Muscle layer of duodenum (tissue), 2 donors: Measurements from ENCODE around the gene AKIRIN1.

Source experiments
- H3K27ac ChIP-seq: one replicate; pipeline ENCODE4 v1.7.0; 2013; ENCODE audit warnings: mild to moderate bottlenecking, low read length
- H3K27me3 ChIP-seq: one replicate; pipeline ENCODE4 v1.7.0; 2013; ENCODE audit warnings: low read depth, mild to moderate bottlenecking, control low read depth, low read length
- H3K36me3 ChIP-seq, 2 donors: one replicate each; pipeline ENCODE4 v1.7.0; 2013; ENCODE audit warnings: low read length in 2 of 2, control low read depth in 1 of 2, mild to moderate bottlenecking in 1 of 2; ENCODE audit not compliant: insufficient read depth in 2 of 2, control insufficient read depth in 1 of 2
- H3K4me1 ChIP-seq, 2 donors: one replicate each; pipeline ENCODE4 v1.7.0; 2013; ENCODE audit warnings: low read length in 2 of 2, mild to moderate bottlenecking in 2 of 2, control low read depth in 1 of 2, moderate library complexity in 1 of 2; ENCODE audit not compliant: insufficient read depth in 2 of 2, control insufficient read depth in 1 of 2
- H3K4me3 ChIP-seq, 2 donors: one replicate each; pipeline ENCODE4 v1.7.0; 2013; ENCODE audit warnings: low read length in 2 of 2, low read depth in 1 of 2, mild to moderate bottlenecking in 1 of 2
- H3K9me3 ChIP-seq, 2 donors: one replicate each; pipeline ENCODE4 v1.7.0; 2013; ENCODE audit warnings: low read length in 2 of 2, control low read depth in 1 of 2, mild to moderate bottlenecking in 1 of 2; ENCODE audit not compliant: control insufficient read depth in 1 of 2
- donor health status: healthy.

AKIRIN1 gene

DNA sequence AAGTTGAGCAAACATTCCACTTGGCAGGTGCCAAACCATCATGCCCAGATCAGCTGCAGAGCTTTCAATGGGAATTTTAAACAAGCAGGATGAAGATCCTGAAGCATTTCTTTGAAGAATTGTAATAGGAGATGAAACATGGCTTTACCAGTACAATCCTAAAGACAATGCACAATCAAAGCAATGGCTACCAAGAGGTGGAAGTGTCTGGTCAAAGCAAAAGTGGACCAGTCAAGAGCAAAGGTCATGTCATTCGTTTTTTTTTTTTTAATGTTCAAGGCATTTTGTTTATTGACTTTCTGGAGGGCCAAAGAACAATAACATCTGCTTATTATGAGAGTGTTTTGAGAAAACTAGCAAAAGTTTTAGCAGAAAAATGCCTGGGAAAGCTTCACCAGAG is 32.1 kb downstream of the AKIRIN1 start:
- H3K27ac ChIP-seq, result no peak overlapping the region
- peaks cover 0 to 12% of the 10 kb centered on the region in 2 donors for H3K36me3 ChIP-seq
- H3K27me3 ChIP-seq, result no peaks in the 10 kb centered on the region
- no peak overlapping the region for H3K4me3 ChIP-seq
- peaks cover 0 to 16% of the 10 kb centered on the region in 2 donors for H3K4me1 ChIP-seq
- H3K9me3 ChIP-seq, result no peaks in the 10 kb centered on the region

- Histone ChIP-seq H3K27ac (peak within 1 kb of the TSS; percentile 100), H3K36me3 (peaks cover 10 to 22% of the 10 kb centered on the region in 2 donors), H3K4me3 (peak within 1 kb of the TSS; percentile 81 to 96), H3K4me1 (peaks cover 0 to 16% of the 10 kb centered on the region in 2 donors), H3K27me3 (no peaks in the 10 kb centered on the region), H3K9me3 (no peaks in the 10 kb centered on the region)
Measured at GRCh38 chr1:39026051-39026865, 35.2 kb downstream of the AKIRIN1 start, which contains the start of gene NDUFS5. TSS of gene NDUFS5 (plus strand) at chr1:39026350. CDS start at chr1:39028725, 2,375 bp downstream.

DNA sequence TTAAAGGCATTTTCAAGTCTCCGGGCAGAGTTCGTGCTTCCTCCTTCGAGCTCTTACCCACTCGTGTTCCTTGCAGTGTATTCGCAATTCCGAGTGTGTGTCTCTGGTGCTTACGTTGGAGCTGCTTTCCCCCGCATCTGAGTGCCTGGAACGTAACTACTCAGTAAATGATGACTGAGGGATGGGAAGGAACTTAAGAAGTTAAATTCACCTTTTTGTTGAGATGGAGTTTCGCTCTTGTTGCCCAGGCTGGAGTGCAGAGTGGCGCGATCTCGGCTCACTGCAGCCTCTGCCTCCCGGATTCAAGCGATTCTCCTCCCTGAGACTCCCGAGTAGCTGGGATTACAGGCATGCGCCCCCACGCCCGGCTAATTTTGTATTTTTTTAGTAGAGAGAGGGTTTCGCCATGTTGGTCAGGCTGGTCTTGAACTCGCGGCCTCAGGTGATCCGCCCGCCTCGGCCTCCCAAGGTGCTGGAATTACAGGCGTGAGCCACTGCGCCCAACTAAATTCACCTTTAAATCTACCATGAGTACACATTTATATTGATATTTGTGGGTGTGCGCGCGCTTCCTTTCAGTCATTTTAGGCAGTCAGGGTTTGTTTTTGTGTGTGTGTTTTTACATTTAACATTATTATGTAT is 35.9 kb downstream of the AKIRIN1 start:
- peaks cover 0 to 16% of the 10 kb centered on the region in 2 donors for H3K4me1 ChIP-seq
- peak overlapping the region; percentile 100 for H3K27ac ChIP-seq
- peak overlapping the region; percentile 81 to 96 for H3K4me3 ChIP-seq
- no peaks in the 10 kb centered on the region for H3K9me3 ChIP-seq
- peaks cover 15 to 28% of the 10 kb centered on the region in 2 donors for H3K36me3 ChIP-seq
- no peaks in the 10 kb centered on the region for H3K27me3 ChIP-seq

GRCh38 chr1:39034114-39034654 is 43.1 kb downstream of the AKIRIN1 start:
- H3K36me3 ChIP-seq, result peaks cover 26 to 43% of the 10 kb centered on the region in 2 donors
- no peaks in the 10 kb centered on the region for H3K4me1 ChIP-seq
- H3K4me3 ChIP-seq, result no peak overlapping the region
- H3K27ac ChIP-seq, result no peak overlapping the region
- H3K9me3 ChIP-seq, result no peaks in the 10 kb centered on the region
- no peaks in the 10 kb centered on the region for H3K27me3 ChIP-seq

DNA sequence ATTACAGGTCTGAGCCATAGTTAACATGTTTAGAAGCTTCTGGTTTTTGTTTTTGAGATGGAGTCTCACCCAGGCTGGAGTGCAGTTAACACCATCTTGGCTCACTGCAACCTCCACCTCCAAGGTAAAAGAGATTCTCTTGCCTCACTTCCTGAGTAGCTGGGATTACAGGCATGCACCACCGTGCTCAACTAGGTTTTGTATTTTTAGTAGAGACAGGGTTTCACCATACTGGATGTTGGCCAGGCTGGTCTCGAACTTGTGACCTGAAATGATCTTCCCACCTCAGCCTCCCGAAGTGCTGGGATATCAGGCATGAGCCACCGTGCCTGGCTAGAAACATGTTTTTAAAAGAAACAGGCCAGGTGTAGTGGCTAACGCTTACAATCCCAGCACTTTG is 45.6 kb downstream of the AKIRIN1 start:
- no peaks in the 10 kb centered on the region for H3K9me3 ChIP-seq
- peaks cover 16 to 36% of the 10 kb centered on the region in 2 donors for H3K36me3 ChIP-seq
- no peak overlapping the region for H3K27ac ChIP-seq
- no peak overlapping the region for H3K4me3 ChIP-seq
- no peaks in the 10 kb centered on the region for H3K27me3 ChIP-seq
- H3K4me1 ChIP-seq, result no peaks in the 10 kb centered on the region

GRCh38 chr1:39043513-39043912 is 52.4 kb downstream of the AKIRIN1 start:
- no peaks in the 10 kb centered on the region for H3K9me3 ChIP-seq
- no peaks in the 10 kb centered on the region for H3K27me3 ChIP-seq
- H3K4me1 ChIP-seq, result no peaks in the 10 kb centered on the region
- H3K4me3 ChIP-seq, result no peak overlapping the region
- no peak overlapping the region for H3K27ac ChIP-seq
- H3K36me3 ChIP-seq, result peaks cover 3 to 20% of the 10 kb centered on the region in 2 donors

DNA sequence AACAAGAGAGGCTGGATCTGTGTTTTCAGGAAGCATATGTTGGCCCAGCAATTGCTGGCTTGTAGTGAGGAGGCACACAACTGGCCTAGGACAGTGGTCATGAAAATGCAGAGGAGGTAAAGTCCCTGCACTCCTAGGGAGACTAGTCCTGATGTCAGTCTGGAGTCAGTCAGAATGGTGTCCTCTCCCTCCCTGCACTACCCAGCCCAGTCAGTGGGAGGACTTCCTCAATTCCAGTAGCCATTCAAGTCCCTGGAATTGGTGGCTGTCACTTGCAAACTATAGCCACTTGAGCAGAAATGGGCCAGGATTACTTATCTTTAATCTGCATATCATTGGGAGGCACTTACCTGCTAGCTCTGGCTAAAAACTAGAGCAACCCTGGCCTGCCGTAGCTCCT is 53.7 kb downstream of the AKIRIN1 start:
- Histone ChIP-seq H3K27ac (no peak overlapping the region), H3K27me3 (no peaks in the 10 kb centered on the region), H3K36me3 (peaks cover 3 to 20% of the 10 kb centered on the region in 2 donors), H3K4me1 (no peaks in the 10 kb centered on the region), H3K4me3 (no peak overlapping the region), H3K9me3 (no peaks in the 10 kb centered on the region)

DNA sequence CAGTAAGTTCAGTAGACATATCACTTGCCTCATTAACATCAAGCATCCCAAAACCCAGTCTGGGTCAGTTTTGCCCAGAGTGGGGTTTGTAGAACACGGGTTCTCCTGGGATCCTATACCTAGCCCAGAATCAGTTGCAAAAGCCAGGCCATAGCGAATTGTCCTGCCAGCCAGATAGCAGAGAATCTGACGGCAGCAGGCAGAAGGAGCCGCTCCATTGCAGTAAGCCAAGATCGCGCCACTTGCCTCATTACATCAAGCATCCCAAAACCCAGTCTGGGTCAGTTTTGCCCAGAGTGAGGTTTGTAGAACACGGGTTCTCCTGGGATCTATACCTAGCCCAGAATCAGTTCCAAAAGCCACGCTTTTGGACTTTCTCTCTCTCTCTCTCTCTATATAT is 54.2 kb downstream of the AKIRIN1 start:
- no peaks in the 10 kb centered on the region for H3K9me3 ChIP-seq
- H3K27ac ChIP-seq, result no peak overlapping the region
- H3K36me3 ChIP-seq, result peaks cover 3 to 20% of the 10 kb centered on the region in 2 donors
- H3K27me3 ChIP-seq, result no peaks in the 10 kb centered on the region
- no peak overlapping the region for H3K4me3 ChIP-seq
- no peaks in the 10 kb centered on the region for H3K4me1 ChIP-seq

GRCh38 chr1:39046613-39047210 is 55.6 kb downstream of the AKIRIN1 start:
- H3K36me3 ChIP-seq, result peaks cover under 1 to 15% of the 10 kb centered on the region in 2 donors
- H3K4me1 ChIP-seq, result no peaks in the 10 kb centered on the region
- no peaks in the 10 kb centered on the region for H3K9me3 ChIP-seq
- H3K4me3 ChIP-seq, result no peak overlapping the region
- no peaks in the 10 kb centered on the region for H3K27me3 ChIP-seq
- peak overlapping the region; percentile 74 for H3K27ac ChIP-seq

GRCh38 chr1:39047374-39048229 is 56.5 kb downstream of the AKIRIN1 start:
- no peaks in the 10 kb centered on the region for H3K27me3 ChIP-seq
- H3K4me1 ChIP-seq, result no peaks in the 10 kb centered on the region
- no peak overlapping the region for H3K27ac ChIP-seq
- H3K36me3 ChIP-seq, result peaks cover 0 to 12% of the 10 kb centered on the region in 2 donors
- no peaks in the 10 kb centered on the region for H3K9me3 ChIP-seq
- H3K4me3 ChIP-seq, result no peak overlapping the region
